IMR-90 (cell line): ENCODE data around the gene TMEM121B. TPM values are rescaled to one million over a fixed set of nuclear protein-coding genes. Genes with fewer than 3 reads are reported as not detected.

ENCODE experiments used
- ATAC-seq: fragments of 200-7000 bp; cut with Tn5 transposase; 2 replicates; pipeline ENCODE4 v1.9.1; 2020; ENCODE audit warnings: low read depth, mild to moderate bottlenecking, moderate library complexity
- BruUV-seq: library from RNA; stranded (reverse); fragments of 400-500 nt; replicated peaks from 2 replicates; lab custom pipeline; 2021; lab: Mats Ljungman, UMichigan
- CTCF ChIA-PET: fragments of 300-600 bp; formaldehyde crosslinking; extraction: SDS; loops from one replicate; lab custom pipeline; 2021; ENCODE audit warnings: antibody characterized with exemption; lab: Yijun Ruan, JAX
- POLR2A ChIA-PET: fragments of 300-600 bp; sonication (Branson Sonifier 250); formaldehyde crosslinking; loops from one replicate; lab custom pipeline; 2022; ENCODE audit warnings: antibody characterized with exemption; ENCODE audit not compliant: unreplicated experiment; lab: Charles Lee
- DNase-seq: peaks from one replicate; pipeline ENCODE4 v3.0.0; 2013
- H2AFZ ChIP-seq: replicated peaks from 2 replicates; pipeline ENCODE3; 2013; ENCODE audit warnings: low read length, mild to moderate bottlenecking; ENCODE audit not compliant: poor library complexity
- H2AK5ac ChIP-seq: 2 replicates; pipeline ENCODE4 v1.6.1; 2013; ENCODE audit warnings: low read depth, low read length, inconsistent platforms
- H2AK9ac ChIP-seq: replicated peaks from 2 replicates; pipeline ENCODE3; 2013; ENCODE audit warnings: mild to moderate bottlenecking, low read depth, low read length, moderate library complexity; ENCODE audit not compliant: poor library complexity
- H2BK120ac ChIP-seq: 2 replicates; pipeline ENCODE4 v1.6.1; 2013; ENCODE audit warnings: low read depth, low read length, inconsistent platforms
- H2BK15ac ChIP-seq: 3 replicates; pipeline ENCODE4 v1.6.1; 2013; ENCODE audit warnings: low read depth, low read length, inconsistent platforms
- H2BK20ac ChIP-seq: 2 replicates; pipeline ENCODE4 v1.6.1; 2013; ENCODE audit warnings: low read depth, mild to moderate bottlenecking, inconsistent platforms, low read length, moderate library complexity
- H2BK5ac ChIP-seq: 2 replicates; pipeline ENCODE4 v1.6.1; 2013; ENCODE audit warnings: mild to moderate bottlenecking, low read depth, low read length, inconsistent platforms; ENCODE audit not compliant: poor library complexity, severe bottlenecking
- H3K14ac ChIP-seq: replicated peaks from 2 replicates; pipeline ENCODE4 v1.6.1; 2013; ENCODE audit warnings: low read depth, low read length, inconsistent platforms
- H3K18ac ChIP-seq: 2 replicates; pipeline ENCODE4 v1.6.1; 2013; ENCODE audit warnings: low read depth, low read length, control low read depth
- H3K23ac ChIP-seq: 2 replicates; pipeline ENCODE4 v1.6.1; 2013; ENCODE audit warnings: low read depth, low read length, inconsistent platforms
- H3K27ac ChIP-seq: 2 replicates; pipeline ENCODE4 v1.5.1; 2013; ENCODE audit warnings: mild to moderate bottlenecking, control low read depth, low read length; ENCODE audit not compliant: insufficient read depth
- H3K27me3 ChIP-seq: 2 replicates; pipeline ENCODE4 v1.6.1; 2013; ENCODE audit warnings: low read length; ENCODE audit not compliant: control insufficient read depth, insufficient read depth
- H3K36me3 ChIP-seq: 2 replicates; pipeline ENCODE4 v1.6.1; 2013; ENCODE audit warnings: low read length, mixed read lengths; ENCODE audit not compliant: control insufficient read depth, insufficient read depth
- H3K4ac ChIP-seq: 2 replicates; pipeline ENCODE4 v1.6.1; 2013; ENCODE audit warnings: low read depth, low read length, inconsistent platforms
- H3K4me1 ChIP-seq: 2 replicates; pipeline ENCODE4 v1.6.1; 2013; ENCODE audit warnings: low read length, mixed read lengths; ENCODE audit not compliant: control insufficient read depth, insufficient read depth
- H3K4me2 ChIP-seq: 2 replicates; pipeline ENCODE4 v1.6.1; 2013; ENCODE audit warnings: low read depth, mild to moderate bottlenecking, control low read depth, low read length, moderate library complexity
- H3K4me3 ChIP-seq: 2 replicates; pipeline ENCODE4 v1.5.1; 2013; ENCODE audit warnings: low read depth, mild to moderate bottlenecking, control low read depth, low read length, moderate library complexity; ENCODE audit not compliant: insufficient read depth
- H3K56ac ChIP-seq: 2 replicates; pipeline ENCODE4 v1.6.1; 2013; ENCODE audit warnings: low read length, inconsistent platforms; ENCODE audit not compliant: insufficient read depth; ENCODE audit errors: extremely low read depth
- H3K79me1 ChIP-seq, 2 experiments: 2 replicates each; pipeline ENCODE4 v1.6.1; 2013; ENCODE audit warnings: low read length in 2 of 2, inconsistent platforms in 1 of 2, low read depth in 1 of 2
- H3K9ac ChIP-seq: 2 replicates; pipeline ENCODE4 v1.6.1; 2013; ENCODE audit warnings: low read depth, low read length, control low read depth
- H3K9me1 ChIP-seq: 2 replicates; pipeline ENCODE4 v1.6.1; 2013; ENCODE audit warnings: low read length, inconsistent platforms; ENCODE audit not compliant: insufficient read depth
- H3K9me3 ChIP-seq: 2 replicates; pipeline ENCODE4 v1.6.1; 2013; ENCODE audit warnings: low read length; ENCODE audit not compliant: control insufficient read depth, insufficient read depth
- H4K20me1 ChIP-seq: 2 replicates; pipeline ENCODE4 v1.6.1; 2013; ENCODE audit warnings: low read length, inconsistent platforms; ENCODE audit not compliant: insufficient read depth
- H4K5ac ChIP-seq: 2 replicates; pipeline ENCODE4 v1.6.1; 2013; ENCODE audit warnings: mild to moderate bottlenecking, low read depth, low read length, control low read depth
- H4K8ac ChIP-seq, 2 experiments: 2 replicates each; pipeline ENCODE4 v1.6.1; 2013; ENCODE audit warnings: low read depth in 2 of 2, low read length in 2 of 2, control low read depth in 1 of 2, inconsistent platforms in 1 of 2
- H4K91ac ChIP-seq: 2 replicates; pipeline ENCODE4 v1.6.1; 2013; ENCODE audit warnings: low read depth, low read length, inconsistent platforms; ENCODE audit not compliant: insufficient read depth
- BHLHE40 ChIP-seq: fragments of 150-350 bp; IDR thresholded peaks from 2 replicates; pipeline ENCODE4 v1.6.1; 2016; ENCODE audit warnings: mild to moderate bottlenecking, low read depth, low read length
- CTCF ChIP-seq: conservative IDR thresholded peaks from 2 replicates; pipeline ENCODE4 v1.5.1; 2012; ENCODE audit warnings: mild to moderate bottlenecking, low read depth, low read length, improper control_type of control experiment
- MAFK ChIP-seq: IDR thresholded peaks from 2 replicates; pipeline ENCODE4 v1.6.1; 2012; ENCODE audit warnings: low read depth, low read length, improper control_type of control experiment
- MAZ ChIP-seq: IDR thresholded peaks from 2 replicates; pipeline ENCODE4 v1.6.1; 2012; ENCODE audit warnings: low read depth, mild to moderate bottlenecking, low read length, improper control_type of control experiment, moderate library complexity, borderline replicate concordance
- MXI1 ChIP-seq: IDR thresholded peaks from 2 replicates; pipeline ENCODE4 v1.6.1; 2012; ENCODE audit warnings: low read depth, mild to moderate bottlenecking, low read length, moderate library complexity, borderline replicate concordance
- POLR2A ChIP-seq: IDR thresholded peaks from 2 replicates; pipeline ENCODE4 v1.6.1; 2012; ENCODE audit warnings: mild to moderate bottlenecking, low read depth, low read length
- USF2 ChIP-seq: fragments of 150-350 bp; IDR thresholded peaks from 2 replicates; pipeline ENCODE4 v1.6.1; 2017; ENCODE audit warnings: mild to moderate bottlenecking, antibody characterized with exemption, low read length, low read depth
- WGBS, 2 experiments: methylation state at CpG; one replicate each; pipeline versions ENCODE4 v1.1.5 to v1.1.7; 2013; ENCODE audit warnings: missing lambda C conversion rate in 2 of 2; ENCODE audit not compliant: insufficient read length in 1 of 2; ENCODE audit errors: extremely low coverage in 2 of 2; 5-methylcytosine and 5-hydroxymethylcytosine counted together
- dilution Hi-C: fragments of 300-500 bp; cut with HindIII; formaldehyde crosslinking; loops from one replicate; pipeline ENCODE4 v1.14.3; 2018; ENCODE audit warnings: low sequenced_read_pairs; ENCODE audit not compliant: unreplicated experiment
- in situ Hi-C: fragments of 300-500 bp; cut with MboI; formaldehyde crosslinking; loops from 3 replicates; pipeline ENCODE4 v1.14.3; 2019; ENCODE audit warnings: low sequenced_read_pairs, inconsistent platforms, mixed read lengths
- intact Hi-C: fragments of 100-400 bp; cut with micrococcal nuclease; formaldehyde crosslinking; loops from 2 replicates; pipeline ENCODE4 v1.10.0; 2022
- polyA plus RNA-seq, 3 experiments: library from polyadenylated mRNA; depleted of rRNA; stranded (reverse); fragments of >200 nt; gene quantifications; 2 replicates each; pipeline ENCODE4 v1.2.3, GENCODE V29; 2012; ENCODE audit warnings: low replicate concordance in 1 of 3
- total RNA-seq: library from RNA; depleted of rRNA; stranded (reverse); fragments of >200 nt; gene quantifications from 2 replicates; pipeline ENCODE4 v1.2.3, GENCODE V29; 2012

TMEM121B gene
- total and polyA plus RNA-seq, 2 of the 4 experiments (the other 2 are of a cell fraction) = under 0.01 to 0.29 TPM

- Histone ChIP-seq H4K8ac (no peak overlapping the region), H2AFZ (no peak overlapping the region), H3K14ac (no peak overlapping the region), H3K36me3 (peaks cover 9% of the 10 kb centered on the region; the same call in 1 of the 2 replicates), H3K9me3 (no peaks in the 10 kb centered on the region), H2BK5ac (no peak overlapping the region), H3K27ac (no peak overlapping the region), H3K9me1 (0 out of 2 replicates have a peak, but pooled peaks cover 3% of the 10 kb centered on the region), H4K20me1 (peaks cover 31% of the 10 kb centered on the region), H3K4me2 (no peak overlapping the region), H3K4ac (no peak overlapping the region), H2BK120ac (no peak overlapping the region), H3K9ac (no peak overlapping the region), H3K56ac (no peak overlapping the region), H2AK9ac (no peak overlapping the region), H3K18ac (no peak overlapping the region), H4K91ac (no peak overlapping the region), H3K79me1 (peaks cover 15 to 39% of the 10 kb centered on the region in 2 experiments), H2AK5ac (no peak overlapping the region), H3K4me3 (no peak overlapping the region), H3K4me1 (no peaks in the 10 kb centered on the region), H2BK20ac (no peak overlapping the region), H2BK15ac (no peak overlapping the region), H3K27me3 (no peaks in the 10 kb centered on the region), H4K5ac (no peak overlapping the region), H3K23ac (no peak overlapping the region)
- TF ChIP-seq CTCF (no peak), POLR2A (no peak), MAZ (no peak), BHLHE40 (no peak), MXI1 (no peak), MAFK (no peak), USF2 (no peak)
- WGBS, 2 experiments = 91% methylated on average over 4 of the region's 6 CpGs; no CpG with 5 or more reads in 1 of the 2 experiments
- CTCF ChIA-PET = no interaction called here
- ATAC-seq (no peak), DNase-seq (no peak)
- POLR2A ChIA-PET = no interaction called here
- intact Hi-C loops = no loop called here
- in situ Hi-C loops = loop anchor here (5.0 kb wide), 1 partner anchor 65 kb away; no protein-coding TSS in a partner anchor
- BruUV-seq = no TSS peak
- dilution Hi-C loops = no loop called here
These were observed 31.2 kb upstream of the TMEM121B start for GRCh38 chr22:17152340-17152739.
